GM19035 (cell line): ENCODE data around the gene ZNF865.

Source experiments
- ATAC-seq: cut with Tn5 transposase; IDR thresholded peaks from one replicate; pipeline ENCODE4 v1.9.1; 2021; ENCODE audit not compliant: unreplicated experiment

The ZNF865 gene

DNA sequence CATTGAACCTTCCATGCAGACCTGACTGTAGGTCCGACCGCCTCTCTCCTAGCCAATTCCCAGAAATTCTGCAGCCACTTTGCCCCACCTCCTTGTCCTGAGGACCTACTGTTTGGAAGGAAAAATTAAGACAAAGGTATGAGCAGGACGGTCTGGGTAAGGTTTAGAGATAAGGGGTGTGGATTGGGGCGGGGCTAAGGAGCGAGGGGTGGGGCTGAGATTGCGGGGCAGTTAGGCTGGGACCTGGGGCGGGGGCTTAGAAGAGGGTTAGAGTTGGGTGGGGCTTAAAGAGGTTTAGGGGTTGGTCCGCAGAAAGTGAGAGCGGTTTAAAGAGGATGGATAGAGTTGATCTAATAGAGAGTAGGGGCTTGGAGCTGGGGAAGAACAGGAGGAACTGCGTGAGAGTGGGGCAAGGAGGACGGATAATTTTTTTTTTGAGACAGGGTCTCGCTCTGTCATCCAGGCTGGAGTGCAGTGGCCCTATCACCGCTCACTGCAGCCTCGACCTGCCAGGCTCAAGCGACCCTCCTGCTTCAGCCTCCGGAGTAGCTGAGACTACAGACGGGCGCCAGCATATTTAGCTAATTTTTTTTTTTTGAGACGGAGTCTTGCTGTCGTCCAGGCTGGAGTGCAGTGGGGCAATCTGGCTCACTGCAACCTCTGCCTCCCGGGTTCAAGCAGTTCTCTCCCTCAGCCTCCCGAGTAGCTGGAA, 1.7 kb upstream of the ZNF865 start:
- ATAC-seq = no peak

DNA sequence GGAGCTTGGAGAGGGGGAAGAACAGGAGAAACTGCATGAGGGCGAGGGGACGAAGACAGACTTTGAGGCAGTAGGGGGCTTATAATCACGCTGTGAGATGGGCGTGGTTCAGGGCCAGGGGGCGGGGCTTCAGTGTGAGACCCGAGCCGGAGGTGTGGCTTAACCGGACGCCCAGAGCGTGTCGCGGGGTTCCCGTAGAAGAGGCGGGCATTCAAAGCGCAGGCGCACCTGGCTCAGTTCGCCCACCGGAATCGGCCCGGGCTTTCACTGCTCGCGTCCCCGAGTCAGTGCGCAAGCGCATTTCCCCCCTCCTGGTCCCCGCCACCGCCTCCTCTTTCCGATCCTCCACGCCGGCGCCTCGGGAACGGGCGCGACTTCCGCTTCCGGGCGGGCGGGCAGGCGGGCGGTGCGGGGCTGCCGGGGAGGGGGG, 225 bp upstream of the ZNF865 start:
- peak; percentile 72 for ATAC-seq

DNA sequence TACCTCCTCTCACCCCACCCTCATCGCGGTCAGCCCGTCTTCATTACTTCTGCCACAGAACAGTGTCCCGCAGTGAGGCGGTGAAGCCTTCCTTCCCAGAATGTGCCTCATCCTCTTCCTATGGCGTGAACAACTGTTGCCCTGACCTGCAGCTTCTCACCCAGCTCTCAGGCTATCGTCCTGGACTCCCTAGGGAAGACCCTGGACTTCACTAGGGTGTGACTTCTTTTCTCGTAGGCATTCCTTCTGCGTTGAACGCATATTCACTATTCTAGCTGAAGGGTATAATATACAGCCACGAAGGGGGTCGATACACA, 982 bp downstream of the ZNF865 start:
- ATAC-seq = no peak

DNA sequence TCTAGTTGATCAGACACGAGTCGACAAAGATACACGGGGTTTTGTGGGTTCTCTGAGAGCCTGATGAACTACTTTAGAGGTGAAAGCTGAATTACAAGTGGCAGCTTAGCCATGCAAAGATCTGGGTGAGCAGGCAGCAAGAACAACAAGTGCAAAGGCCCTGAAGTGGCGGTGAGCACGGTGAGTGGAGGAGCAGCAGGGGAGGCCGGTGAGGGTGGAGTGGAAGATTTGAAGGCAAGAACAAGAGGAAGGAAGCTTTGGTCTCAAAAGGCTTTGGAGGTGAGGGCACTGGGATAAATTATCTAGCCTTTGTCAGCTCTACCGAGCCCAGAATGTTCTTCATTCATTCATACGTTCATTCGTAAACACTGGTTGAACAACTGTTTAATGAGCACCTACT, 1.4 kb downstream of the ZNF865 start:
- ATAC-seq = no peak

DNA sequence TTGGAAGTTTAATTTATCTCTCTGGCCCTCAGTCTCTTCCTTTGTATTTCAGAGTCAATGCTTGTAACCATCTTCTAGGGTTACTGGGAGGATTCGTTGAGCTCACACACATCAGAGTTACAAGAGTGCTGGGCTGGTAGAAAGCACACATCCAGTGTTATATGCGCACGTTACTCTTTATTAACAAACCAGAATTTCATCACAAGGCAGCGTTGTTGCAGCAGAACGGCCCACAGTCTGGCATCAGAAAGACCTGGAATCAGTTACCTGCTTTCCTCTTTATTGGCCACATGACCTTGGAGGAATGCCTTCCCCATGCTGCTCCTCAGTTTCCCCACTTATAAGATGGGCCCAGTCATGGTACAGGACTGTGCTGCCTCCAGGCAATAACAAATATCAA, 3.9 kb downstream of the ZNF865 start:
- ATAC-seq = no peak

DNA sequence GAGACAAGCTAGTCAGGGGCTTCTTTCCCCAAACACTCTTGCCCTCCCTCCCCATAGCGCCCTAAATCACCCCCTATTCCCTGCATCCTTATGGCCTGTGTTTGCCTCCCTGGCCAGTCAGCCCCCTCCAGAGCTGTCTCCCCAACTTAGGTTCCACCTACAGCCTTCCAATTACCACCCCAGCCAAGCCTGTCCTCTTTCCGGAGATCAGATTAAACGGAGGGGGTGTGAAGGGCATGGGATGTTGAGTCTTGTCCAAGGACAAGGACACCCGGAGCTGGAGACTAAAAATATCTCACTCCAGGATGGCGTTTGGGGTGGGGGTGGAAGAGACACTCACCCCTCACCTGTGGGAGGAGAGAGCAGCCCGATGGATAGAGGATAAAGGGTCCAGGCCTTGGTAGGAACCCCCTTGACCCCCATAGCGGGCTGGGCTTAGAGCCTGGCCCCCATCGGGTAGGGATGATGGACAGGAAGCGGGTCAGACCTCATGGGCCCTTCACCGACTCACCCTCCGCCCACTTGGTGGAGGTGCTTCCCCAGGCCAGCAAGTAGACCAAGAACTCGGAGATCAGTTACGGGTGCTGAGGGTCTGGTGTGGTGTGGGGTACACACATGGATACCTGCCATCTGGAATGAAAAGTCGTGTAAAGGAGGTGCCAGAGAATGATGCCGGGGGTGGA, 6.0 kb downstream of the ZNF865 start:
- ATAC-seq = no peak

DNA sequence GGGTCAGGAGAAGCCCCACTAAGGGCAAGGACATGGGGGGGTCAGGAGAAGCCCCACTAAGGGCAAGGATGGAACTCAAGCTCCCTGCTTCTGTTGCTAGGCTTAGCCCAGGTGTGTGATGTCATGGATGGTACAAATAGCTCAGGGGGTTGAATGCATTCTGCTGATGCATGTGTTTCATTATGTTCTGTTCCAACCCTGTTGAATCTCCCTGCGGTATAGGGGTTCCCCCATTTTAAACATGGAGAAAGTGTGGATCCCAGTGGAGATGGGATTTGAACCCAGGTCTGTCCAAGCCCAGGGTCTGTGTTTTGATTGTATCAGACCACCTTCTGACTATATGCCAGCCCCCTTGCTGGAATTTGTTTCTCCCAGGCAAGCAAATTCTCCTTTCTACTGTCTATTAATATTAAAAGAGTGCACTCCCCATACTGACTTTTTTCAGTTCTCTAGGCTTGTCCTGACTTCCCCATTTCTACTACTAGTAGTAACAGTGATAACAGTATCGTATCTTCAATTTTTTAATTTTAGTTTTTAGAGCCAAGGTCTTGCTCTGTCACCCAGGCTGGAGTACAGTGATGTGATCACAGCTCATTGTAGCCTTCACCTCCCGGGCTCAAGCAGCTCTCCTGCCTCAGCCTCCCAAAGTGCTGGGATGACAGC, 6.7 kb downstream of the ZNF865 start:
- no peak for ATAC-seq

DNA sequence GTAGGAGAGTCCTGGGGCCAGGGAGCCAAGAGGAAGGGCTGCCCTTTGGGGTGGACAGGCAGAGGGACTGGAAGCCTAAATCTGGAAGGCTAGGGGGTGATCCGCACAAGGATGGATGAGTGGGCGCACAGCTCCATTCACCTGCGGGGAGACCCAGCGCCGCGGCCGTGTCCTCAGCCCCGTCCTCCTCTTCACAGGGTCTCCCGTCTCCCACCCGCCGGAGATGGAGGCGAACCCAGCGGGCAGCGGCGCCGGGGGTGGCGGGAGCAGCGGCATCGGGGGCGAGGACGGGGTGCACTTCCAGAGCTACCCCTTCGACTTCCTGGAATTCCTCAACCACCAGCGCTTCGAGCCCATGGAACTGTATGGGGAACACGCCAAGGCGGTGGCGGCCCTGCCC, 7.9 kb downstream of the ZNF865 start:
- ATAC-seq = no peak

DNA sequence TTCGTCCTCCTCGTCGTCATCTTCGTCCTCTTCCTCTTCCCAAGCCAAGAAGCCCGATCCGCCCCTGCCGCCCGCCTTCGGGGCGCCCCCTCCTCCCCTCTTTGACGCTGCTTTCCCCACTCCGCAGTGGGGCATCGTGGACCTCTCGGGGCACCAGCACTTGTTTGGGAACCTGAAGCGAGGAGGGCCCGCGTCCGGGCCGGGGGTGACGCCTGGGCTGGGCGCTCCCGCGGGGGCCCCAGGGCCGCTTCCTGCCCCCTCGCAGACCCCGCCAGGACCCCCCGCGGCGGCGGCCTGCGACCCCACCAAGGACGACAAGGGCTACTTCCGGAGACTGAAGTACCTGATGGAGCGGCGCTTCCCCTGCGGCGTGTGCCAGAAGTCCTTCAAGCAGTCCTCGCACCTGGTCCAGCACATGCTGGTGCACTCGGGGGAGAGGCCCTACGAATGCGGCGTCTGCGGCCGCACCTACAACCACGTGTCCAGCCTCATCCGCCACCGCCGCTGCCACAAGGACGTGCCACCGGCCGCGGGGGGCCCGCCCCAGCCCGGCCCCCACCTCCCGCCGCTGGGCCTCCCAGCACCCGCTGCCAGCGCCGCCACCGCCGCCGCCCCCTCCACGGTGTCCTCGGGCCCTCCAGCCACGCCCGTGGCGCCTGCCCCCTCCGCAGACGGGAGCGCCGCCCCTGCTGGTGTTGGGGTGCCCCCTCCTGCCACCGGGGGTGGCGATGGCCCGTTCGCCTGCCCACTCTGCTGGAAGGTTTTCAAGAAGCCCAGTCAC, 8.7 kb downstream of the ZNF865 start:
- ATAC-seq = no peak

DNA sequence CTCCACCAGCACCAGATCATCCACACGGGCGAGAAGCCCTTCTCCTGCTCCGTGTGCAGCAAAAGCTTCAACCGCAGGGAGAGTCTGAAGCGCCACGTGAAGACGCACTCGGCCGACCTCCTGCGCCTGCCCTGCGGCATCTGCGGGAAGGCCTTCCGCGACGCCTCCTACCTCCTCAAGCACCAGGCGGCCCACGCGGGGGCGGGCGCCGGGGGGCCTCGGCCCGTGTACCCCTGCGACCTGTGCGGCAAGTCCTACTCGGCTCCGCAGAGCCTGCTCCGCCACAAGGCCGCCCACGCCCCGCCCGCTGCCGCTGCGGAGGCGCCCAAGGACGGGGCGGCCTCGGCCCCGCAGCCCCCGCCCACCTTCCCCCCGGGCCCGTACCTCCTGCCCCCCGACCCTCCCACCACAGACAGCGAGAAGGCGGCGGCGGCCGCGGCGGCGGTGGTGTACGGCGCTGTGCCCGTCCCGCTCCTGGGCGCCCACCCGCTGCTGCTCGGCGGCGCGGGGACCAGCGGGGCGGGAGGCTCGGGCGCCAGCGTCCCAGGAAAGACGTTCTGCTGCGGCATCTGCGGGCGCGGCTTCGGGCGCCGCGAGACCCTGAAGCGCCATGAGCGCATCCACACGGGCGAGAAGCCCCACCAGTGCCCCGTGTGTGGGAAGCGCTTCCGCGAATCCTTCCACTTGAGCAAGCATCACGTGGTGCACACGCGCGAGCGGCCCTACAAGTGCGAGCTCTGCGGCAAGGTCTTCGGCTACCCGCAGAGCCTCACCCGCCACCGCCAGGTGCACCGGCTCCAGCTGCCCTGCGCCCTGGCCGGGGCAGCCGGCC, 9.5 kb downstream of the ZNF865 start:
- ATAC-seq = no peak

DNA sequence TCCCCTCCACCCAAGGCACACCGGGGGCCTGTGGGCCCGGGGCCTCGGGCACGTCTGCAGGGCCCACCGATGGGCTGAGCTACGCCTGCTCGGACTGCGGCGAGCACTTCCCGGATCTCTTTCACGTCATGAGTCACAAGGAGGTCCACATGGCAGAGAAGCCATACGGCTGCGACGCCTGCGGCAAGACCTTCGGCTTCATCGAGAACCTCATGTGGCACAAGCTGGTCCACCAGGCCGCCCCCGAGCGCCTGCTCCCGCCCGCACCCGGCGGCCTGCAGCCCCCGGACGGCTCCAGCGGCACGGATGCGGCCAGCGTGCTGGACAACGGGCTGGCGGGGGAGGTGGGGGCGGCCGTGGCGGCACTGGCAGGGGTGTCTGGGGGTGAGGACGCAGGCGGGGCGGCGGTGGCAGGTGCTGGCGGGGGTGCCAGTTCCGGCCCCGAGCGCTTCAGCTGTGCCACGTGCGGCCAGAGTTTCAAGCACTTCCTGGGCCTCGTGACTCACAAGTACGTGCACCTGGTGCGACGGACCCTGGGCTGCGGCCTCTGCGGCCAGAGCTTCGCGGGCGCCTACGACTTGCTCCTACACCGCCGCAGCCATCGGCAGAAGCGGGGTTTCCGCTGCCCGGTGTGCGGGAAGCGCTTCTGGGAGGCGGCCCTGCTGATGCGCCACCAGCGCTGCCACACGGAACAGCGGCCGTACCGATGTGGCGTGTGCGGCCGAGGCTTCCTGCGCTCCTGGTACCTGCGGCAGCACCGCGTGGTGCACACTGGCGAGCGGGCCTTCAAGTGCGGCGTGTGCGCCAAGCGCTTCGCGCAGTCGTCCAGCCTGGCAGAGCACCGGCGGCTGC, 10.3 kb downstream of the ZNF865 start:
- no peak for ATAC-seq

DNA sequence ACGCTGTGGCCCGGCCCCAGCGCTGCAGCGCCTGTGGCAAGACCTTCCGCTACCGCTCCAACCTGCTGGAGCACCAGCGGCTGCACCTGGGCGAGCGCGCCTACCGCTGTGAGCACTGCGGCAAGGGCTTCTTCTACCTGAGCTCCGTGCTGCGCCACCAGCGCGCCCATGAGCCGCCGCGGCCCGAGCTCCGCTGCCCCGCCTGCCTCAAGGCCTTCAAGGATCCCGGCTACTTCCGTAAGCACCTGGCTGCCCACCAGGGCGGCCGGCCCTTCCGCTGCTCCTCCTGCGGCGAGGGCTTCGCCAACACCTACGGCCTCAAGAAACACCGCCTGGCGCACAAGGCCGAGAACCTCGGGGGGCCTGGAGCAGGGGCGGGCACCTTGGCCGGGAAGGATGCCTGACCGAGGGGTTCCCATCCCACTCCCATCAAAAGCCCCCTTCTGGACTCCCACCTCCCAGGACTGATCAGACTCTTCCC, 11.0 kb downstream of the ZNF865 start:
- no peak for ATAC-seq

DNA sequence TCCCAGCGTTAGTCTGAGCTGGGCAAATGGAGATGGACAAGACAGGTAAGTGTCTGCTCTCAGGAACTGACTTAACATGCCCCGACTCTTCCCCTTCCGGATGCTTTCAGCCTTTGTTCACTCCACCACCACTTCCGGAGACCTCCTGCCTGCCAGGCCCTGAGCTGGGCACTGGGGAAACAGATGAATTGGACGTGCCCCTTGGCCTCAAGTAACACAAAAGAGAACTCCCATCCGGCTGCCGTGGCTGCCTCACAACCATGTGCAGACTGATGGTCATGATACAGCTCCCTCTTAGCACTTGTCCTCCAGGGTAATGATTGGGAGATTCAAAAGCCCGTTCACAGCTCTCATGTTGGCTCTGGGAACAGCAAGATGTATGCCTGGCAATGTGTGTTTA, 12.0 kb downstream of the ZNF865 start:
- ATAC-seq = no peak

DNA sequence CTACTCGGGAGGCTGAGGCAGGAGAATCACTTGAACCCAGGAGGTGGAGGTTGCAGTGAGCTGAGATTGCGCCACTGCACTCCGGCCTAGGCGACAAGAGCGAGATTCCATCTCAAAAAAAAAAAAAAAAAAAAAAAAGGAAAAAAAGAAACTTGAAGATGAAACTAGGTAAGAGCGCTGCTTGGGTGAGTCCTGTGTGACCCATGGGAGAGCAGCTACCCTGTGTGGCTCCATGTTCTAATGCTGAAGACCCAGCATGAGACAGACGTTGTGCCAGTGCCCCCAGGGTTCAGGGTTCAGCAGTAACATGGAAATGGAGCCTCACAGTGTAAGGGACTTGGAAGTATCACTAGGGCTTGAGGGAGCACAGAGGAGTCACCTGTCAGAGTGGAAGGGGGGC, 13.0 kb downstream of the ZNF865 start:
- ATAC-seq = no peak

DNA sequence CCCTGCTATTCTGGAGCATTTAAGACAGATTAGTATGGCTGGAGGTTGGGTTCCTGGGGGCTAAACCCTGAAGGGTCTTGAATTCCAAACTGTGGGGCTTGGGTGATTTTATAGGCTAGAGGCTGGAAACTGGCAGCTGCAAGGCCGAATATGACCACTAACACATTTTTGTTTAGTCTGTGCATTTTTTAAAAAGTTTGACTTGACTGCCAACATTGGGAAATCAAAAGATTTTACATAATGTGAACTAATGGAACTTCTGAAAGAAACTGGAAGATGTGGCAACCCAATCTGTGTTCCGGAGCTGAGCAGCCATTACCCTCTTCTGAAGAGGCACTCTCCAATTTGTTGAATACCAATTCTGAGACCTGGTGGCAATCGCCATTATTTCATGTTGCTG, 13.8 kb downstream of the ZNF865 start:
- no peak for ATAC-seq

DNA sequence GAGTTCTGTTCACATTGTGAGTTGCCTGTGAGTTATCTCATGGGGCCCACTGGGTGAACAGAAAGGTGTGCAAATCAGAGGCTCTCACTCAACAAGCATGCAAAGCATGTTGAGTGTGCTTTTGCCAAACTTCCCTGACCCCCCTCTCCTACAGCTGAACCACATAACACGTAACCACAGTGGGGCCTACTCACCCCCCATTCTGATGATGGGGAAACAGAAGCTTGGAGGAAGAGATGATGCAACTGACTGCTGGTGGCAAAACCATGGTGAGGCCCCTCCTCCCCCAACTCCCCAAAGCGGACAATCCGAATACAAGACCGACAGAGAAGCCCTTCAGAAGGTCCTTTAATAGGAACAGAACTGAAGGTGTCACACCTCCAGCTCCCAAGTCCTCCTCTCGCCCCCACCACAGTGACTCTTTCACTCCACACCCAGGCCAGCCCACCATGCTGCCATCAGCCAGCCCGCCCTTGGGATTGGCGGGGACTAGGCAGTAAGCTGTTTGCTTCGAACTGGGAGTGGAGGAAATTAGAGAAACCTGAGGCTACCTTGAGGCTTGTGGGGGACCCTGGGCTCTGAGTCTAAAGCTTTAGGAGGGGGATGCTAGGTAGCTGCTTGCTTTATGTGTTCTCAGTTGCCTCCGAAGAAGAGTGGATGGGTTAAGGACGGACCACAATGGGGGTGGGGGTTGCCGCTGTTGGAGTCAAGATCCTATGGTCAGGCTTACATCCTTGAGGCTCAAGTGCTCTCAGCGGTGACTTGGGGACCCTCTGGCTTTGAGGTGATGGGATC, 15.2 kb downstream of the ZNF865 start:
- ATAC-seq = no peak

DNA sequence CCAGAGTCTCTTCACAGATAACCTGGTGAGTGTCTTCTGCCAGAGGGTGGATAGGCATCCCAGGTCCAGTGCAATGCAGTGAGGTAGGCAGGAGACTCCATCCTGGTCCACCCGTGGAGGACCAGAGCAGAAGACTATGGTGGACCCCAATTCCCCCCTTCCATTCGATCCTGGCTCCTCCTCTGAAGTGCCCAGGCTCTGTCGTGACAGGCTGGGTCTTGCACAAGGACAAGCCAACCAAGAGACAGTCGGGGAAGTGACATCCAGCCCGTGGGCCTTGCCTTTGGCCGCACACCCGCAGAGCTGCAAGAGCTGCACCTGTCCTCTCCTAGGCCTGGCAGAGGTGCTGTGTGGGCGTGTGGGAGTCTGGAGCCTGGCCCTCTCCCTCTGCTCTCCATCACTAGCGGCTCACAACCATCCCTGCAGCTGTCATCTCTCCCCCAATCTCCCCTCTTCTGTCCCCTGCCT, 15.8 kb downstream of the ZNF865 start:
- no peak for ATAC-seq

DNA sequence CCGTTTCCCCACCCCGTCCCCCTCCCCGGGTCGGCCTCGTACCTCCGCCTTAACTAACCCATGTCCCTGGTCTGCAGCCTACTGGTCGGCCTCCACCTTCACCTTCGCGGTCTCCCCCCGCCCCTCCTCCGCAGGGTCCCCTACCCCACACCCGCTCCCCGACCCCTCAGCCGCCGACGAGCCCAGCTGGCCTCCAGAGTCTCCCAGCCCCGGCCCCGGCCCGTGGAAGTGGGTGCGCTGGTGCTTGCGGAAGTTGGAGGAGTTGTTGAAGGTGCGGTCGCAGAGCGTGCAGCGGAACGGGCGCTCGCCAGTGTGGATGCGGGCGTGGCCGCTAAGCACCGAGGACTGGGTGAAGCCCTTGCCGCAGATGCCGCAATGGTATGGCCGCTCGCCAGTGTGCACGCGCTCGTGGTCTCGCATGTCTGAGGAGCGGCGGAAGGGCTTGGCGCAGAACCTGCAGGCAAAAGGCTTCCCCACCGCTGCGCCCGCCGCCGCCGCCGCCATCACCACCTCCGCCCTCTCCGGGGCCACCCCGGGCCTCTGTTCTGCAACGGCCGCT, 16.3 kb downstream of the ZNF865 start:
- ATAC-seq = no peak
